ENCODE data around the gene ECM1.

DNA sequence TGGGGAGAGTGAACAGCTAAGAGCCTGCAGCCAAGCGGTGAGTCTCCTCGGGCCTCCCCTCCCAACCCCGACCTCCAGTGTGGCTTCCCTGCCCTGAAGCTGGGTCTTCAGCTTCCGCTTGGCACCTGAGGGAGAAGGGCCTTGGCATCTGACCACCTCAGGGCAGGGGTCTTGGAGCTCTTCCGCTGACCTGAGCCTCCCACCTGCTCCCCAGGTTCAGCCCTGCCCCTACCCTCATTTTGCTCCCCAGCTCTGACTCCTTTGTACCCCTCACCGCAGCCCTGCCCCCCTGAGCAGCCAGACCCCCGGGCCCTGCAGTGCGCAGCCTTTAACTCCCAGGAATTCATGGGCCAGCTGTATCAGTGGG lies 46.2 kb downstream of the ECM1 start:
- TF ChIP-seq POLR2A (IDR thresholded peaks at IDR 0.05) = no peak
- TF ChIP-seq, protein P1, sequence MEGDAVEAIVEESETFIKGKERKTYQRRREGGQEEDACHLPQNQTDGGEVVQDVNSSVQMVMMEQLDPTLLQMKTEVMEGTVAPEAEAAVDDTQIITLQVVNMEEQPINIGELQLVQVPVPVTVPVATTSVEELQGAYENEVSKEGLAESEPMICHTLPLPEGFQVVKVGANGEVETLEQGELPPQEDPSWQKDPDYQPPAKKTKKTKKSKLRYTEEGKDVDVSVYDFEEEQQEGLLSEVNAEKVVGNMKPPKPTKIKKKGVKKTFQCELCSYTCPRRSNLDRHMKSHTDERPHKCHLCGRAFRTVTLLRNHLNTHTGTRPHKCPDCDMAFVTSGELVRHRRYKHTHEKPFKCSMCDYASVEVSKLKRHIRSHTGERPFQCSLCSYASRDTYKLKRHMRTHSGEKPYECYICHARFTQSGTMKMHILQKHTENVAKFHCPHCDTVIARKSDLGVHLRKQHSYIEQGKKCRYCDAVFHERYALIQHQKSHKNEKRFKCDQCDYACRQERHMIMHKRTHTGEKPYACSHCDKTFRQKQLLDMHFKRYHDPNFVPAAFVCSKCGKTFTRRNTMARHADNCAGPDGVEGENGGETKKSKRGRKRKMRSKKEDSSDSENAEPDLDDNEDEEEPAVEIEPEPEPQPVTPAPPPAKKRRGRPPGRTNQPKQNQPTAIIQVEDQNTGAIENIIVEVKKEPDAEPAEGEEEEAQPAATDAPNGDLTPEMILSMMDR (IDR thresholded peaks at IDR 0.05) = no peak

Data from uterus (tissue), 2 donors.